ENCODE results near the gene IL18BP.

DNA sequence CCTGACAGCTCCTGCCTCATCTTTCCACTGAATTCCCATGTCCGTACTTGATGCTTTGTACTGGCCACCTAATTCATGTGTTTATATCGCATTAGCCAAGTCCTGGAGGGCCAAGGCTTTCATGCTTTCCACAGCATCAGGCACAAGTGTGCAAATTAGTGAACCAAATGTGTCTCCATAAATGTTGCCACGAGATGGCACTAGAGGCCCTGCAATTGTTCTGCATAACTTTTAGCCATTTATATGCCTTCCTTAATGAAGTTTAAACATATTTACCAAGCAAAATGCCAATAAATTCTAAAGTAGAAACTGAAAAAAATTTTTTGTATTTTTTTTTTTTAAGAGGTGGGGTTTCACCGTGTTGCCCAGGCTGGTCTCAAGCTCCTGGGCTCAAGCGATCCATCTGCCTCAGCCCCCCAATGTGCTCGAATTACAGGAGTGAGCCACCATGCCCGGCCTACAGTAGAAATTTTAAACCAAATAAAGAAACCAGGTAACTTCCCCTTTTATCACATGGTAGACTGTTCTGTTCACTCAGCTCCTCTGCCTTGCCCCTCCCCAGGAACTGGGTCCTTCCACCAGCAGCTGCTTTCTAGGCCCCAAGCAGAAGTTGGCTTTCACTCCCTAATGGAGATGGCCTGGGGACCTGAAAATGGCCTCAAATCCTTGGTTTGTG is 20.8 kb upstream of the IL18BP start:
- TF ChIP-seq, protein P1, sequence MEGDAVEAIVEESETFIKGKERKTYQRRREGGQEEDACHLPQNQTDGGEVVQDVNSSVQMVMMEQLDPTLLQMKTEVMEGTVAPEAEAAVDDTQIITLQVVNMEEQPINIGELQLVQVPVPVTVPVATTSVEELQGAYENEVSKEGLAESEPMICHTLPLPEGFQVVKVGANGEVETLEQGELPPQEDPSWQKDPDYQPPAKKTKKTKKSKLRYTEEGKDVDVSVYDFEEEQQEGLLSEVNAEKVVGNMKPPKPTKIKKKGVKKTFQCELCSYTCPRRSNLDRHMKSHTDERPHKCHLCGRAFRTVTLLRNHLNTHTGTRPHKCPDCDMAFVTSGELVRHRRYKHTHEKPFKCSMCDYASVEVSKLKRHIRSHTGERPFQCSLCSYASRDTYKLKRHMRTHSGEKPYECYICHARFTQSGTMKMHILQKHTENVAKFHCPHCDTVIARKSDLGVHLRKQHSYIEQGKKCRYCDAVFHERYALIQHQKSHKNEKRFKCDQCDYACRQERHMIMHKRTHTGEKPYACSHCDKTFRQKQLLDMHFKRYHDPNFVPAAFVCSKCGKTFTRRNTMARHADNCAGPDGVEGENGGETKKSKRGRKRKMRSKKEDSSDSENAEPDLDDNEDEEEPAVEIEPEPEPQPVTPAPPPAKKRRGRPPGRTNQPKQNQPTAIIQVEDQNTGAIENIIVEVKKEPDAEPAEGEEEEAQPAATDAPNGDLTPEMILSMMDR (conservative IDR thresholded peaks at IDR 0.05; ENCODE audit: low read depth, low read length): peak; percentile 90
- no peak for TF ChIP-seq EZH2 (IDR thresholded peaks at IDR 0.05; ENCODE audit: borderline replicate concordance, low read depth, low read length, poor library complexity, severe bottlenecking)

All from A673 (cell line).